Natural killer cell treated with Interleukin-12 subunit alpha and Interleukin-12 subunit beta and Interleukin-15 and Interleukin-18, amount 100 ng/mL, for 72 hours (primary cell): ENCODE results near the gene ATG4D. TPM values are rescaled to one million over a fixed set of nuclear protein-coding genes. Genes with fewer than 3 reads are reported as not detected.

Source experiments
- ATAC-seq, 2 donors: fragments of 150-1000 bp; cut with Tn5 transposase in 1 of 2; sonication (Bioruptor Pico), chemical (Tn5 transposase) in 1 of 2; 2 replicates each; pipeline ENCODE4 v1.10.0; 2021
- DNase-seq: peaks from one replicate; pipeline ENCODE4 v3.0.0; 2022; ENCODE audit warnings: low spot score
- H3K27ac Mint-ChIP-seq, 2 donors: 1 replicate in 1 of 2; 2 replicates in 1 of 2; pipeline ENCODE4 v1.8.0; 2022; ENCODE audit warnings: mixed read lengths in 2 of 2, mild to moderate bottlenecking in 1 of 2, moderate library complexity in 1 of 2
- H3K27me3 Mint-ChIP-seq, 2 donors: 1 replicate in 1 of 2; 2 replicates in 1 of 2; pipeline ENCODE4 v1.8.0; 2022; ENCODE audit warnings: mixed read lengths in 2 of 2
- H3K36me3 Mint-ChIP-seq: one replicate; pipeline ENCODE4 v1.8.0; 2022; ENCODE audit warnings: mixed read lengths
- H3K4me1 Mint-ChIP-seq, 2 donors: 1 replicate in 1 of 2; 2 replicates in 1 of 2; pipeline ENCODE4 v1.8.0; 2022; ENCODE audit warnings: low read depth in 2 of 2, mixed read lengths in 2 of 2, mild to moderate bottlenecking in 1 of 2
- H3K4me3 Mint-ChIP-seq: one replicate; pipeline ENCODE4 v1.8.0; 2022; ENCODE audit warnings: mixed read lengths
- H3K9me3 Mint-ChIP-seq: 2 replicates; pipeline ENCODE4 v1.8.0; 2022; ENCODE audit warnings: mixed read lengths
- total RNA-seq, 2 donors: library from RNA; stranded (reverse); gene quantifications; one replicate each; pipeline ENCODE4 v1.2.3, GENCODE V29; 2022

ATG4D gene
- 10 to 100 TPM; 67.4 to 71.0 TPM for total RNA-seq

DNA sequence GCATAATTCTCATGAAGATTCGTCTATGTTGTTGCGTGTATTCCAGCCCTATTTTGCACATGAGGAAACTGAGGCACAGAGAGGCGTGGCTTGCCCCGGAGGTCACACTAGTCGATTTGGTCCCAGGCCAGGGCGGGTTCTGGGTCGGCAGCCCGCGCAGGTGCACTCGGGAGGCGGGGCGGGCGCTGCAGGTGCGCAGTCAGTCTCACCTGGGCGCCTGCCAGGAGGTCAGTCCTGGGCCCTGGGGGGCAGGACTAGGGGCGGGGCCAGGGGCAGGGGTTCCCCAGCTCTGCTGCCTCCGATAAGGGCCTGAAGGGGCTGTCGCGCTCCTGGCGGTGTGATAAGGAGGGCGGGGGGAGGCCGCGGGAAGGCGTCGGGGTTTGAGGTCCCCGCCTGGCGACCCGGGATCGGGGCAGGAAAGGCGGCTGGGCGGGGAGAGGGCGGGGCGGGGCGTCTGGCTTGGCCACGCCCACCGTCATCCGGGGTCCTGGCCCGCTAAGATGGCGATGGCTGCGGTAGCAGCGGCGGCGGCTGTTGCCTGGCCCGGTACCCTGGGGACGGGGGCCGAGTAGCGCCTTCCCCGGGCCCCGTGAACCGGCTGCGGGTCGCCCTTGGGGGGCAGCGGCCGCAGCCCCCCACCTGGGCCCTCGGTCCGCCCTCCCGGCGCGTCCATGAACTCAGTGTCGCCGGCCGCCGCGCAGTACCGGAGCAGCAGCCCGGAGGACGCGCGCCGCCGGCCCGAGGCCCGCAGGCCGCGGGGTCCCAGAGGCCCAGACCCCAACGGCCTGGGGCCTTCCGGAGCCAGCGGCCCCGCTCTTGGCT lies at the start of gene ATG4D:
ATG4D (plus strand) TSS at position 485 of the 822 bp plus-strand sequence; CDS start at position 672, 187 bp downstream.
- H3K36me3 Mint-ChIP-seq, result no peaks in the 10 kb centered on the region
- peaks cover 10 to 15% of the 10 kb centered on the region in 2 donors for H3K4me1 Mint-ChIP-seq
- H3K4me3 Mint-ChIP-seq, result peak within 1 kb of the TSS; percentile 94
- H3K27ac Mint-ChIP-seq, result peak within 1 kb of the TSS; percentile 79 to 87
- no peaks in the 10 kb centered on the region for H3K9me3 Mint-ChIP-seq
- peak; percentile 89 to 92 for ATAC-seq
- DNase-seq, result peak; percentile 80
- H3K27me3 Mint-ChIP-seq, result no peaks in the 10 kb centered on the region

DNA sequence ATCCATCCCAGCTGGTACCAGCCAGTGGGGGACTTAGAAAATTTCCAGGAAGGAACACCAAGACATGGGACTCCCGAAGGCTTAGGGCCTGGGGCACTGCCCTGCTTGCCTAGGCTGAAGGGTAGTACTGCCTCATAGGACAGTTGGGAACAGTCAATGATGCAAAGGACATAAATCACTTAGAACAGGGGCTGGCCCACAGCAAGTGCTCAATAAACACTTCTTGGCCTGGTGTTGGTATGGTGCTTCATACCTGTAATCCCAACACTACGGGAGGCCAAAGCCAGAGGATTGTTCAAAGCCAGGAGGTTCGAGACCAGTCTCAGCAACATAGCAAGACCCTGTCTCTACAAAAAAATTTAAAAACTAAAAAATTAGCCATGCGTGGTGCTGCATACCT lies 46.3 kb upstream of the ATG4D start:
- DNase-seq, result no peak
- Mint-ChIP-seq H3K27ac (peak overlapping the region in 1 of 2 donors; percentile 86), H3K36me3 (peaks cover 4% of the 10 kb centered on the region), H3K4me3 (no peak overlapping the region), H3K27me3 (no peaks in the 10 kb centered on the region), H3K4me1 (peaks cover 24 to 32% of the 10 kb centered on the region in 2 donors), H3K9me3 (no peaks in the 10 kb centered on the region)
- no peak for ATAC-seq

GRCh38 chr19:10499550-10500246 lies 44.0 kb upstream of the ATG4D start:
- ATAC-seq, result no peak
- H3K9me3 Mint-ChIP-seq, result no peaks in the 10 kb centered on the region
- peak overlapping the region; percentile 82 for H3K4me3 Mint-ChIP-seq
- peaks cover 29 to 32% of the 10 kb centered on the region in 2 donors for H3K4me1 Mint-ChIP-seq
- H3K36me3 Mint-ChIP-seq, result peaks cover 4% of the 10 kb centered on the region
- no peak for DNase-seq
- peak overlapping the region; percentile 83 to 95 for H3K27ac Mint-ChIP-seq
- H3K27me3 Mint-ChIP-seq, result no peaks in the 10 kb centered on the region

DNA sequence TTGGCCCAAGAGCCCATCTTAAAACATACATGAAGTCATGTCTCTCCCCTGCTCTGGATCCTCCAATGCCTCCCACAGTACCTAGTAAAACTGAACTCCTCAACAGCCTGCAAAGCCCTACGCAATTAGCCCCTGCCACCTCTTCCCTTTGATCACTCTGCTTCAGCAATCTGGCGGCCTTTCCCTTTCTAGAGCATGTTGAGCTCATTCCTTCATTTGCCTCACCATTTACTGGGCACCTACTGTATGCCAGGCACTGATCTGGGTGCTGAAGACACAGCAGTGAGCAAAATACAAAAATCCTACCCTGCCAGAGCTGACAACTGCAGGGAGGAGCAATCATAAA lies 43.5 kb upstream of the ATG4D start:
- DNase-seq, result no peak
- no peak for ATAC-seq
- no peaks in the 10 kb centered on the region for H3K27me3 Mint-ChIP-seq
- H3K27ac Mint-ChIP-seq, result peak overlapping the region; percentile 19 to 91
- peaks cover 4% of the 10 kb centered on the region for H3K36me3 Mint-ChIP-seq
- H3K9me3 Mint-ChIP-seq, result no peaks in the 10 kb centered on the region
- peak overlapping the region; percentile 82 for H3K4me3 Mint-ChIP-seq
- H3K4me1 Mint-ChIP-seq, result peaks cover 30 to 32% of the 10 kb centered on the region in 2 donors

DNA sequence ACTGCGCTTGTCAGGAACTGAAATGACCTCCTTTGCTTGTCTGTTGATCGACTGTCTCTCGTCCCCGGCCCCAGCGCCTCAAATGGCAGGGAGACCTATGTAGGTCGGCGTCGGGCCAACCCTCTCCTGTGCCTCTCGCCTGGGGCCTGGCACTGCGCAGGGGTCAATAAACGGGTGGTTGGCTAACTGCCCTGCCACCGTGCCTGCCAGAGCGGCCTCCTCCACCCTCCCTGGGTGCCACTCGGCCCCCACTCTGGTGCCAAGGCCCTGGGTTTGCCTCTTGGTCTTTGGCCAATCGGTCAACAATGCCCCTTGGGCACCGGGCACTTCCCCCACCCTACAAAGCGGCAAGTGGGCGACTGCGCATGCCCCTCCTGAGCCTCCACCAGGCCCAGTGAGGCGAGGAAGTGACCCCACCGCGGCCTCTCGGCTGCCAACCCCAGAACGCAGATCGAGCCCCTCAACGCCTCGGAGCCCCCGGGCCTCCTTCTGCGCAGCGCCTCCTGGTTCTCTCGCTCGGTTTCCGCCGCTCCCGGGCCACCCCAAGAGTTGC lies 41.7 kb upstream of the ATG4D start:
- no peaks in the 10 kb centered on the region for H3K27me3 Mint-ChIP-seq
- peak; percentile 55 to 61 for ATAC-seq
- peak; percentile 79 for DNase-seq
- H3K36me3 Mint-ChIP-seq, result peaks cover 4% of the 10 kb centered on the region
- H3K9me3 Mint-ChIP-seq, result no peaks in the 10 kb centered on the region
- peaks cover 36 to 38% of the 10 kb centered on the region in 2 donors for H3K4me1 Mint-ChIP-seq
- H3K27ac Mint-ChIP-seq, result peak overlapping the region; percentile 85 to 94
- peak overlapping the region; percentile 94 for H3K4me3 Mint-ChIP-seq

- peak overlapping the region; percentile 85 to 94 for H3K27ac Mint-ChIP-seq
- H3K4me1 Mint-ChIP-seq, result peaks cover 35 to 36% of the 10 kb centered on the region in 2 donors
- peak; percentile 98 for DNase-seq
- peak overlapping the region; percentile 94 for H3K4me3 Mint-ChIP-seq
- H3K27me3 Mint-ChIP-seq, result no peaks in the 10 kb centered on the region
- H3K9me3 Mint-ChIP-seq, result no peaks in the 10 kb centered on the region
- peak; percentile 96 to 97 for ATAC-seq
- peaks cover 4% of the 10 kb centered on the region for H3K36me3 Mint-ChIP-seq
These were observed 41.1 kb upstream of the ATG4D start for GRCh38 chr19:10502524-10503001.

DNA sequence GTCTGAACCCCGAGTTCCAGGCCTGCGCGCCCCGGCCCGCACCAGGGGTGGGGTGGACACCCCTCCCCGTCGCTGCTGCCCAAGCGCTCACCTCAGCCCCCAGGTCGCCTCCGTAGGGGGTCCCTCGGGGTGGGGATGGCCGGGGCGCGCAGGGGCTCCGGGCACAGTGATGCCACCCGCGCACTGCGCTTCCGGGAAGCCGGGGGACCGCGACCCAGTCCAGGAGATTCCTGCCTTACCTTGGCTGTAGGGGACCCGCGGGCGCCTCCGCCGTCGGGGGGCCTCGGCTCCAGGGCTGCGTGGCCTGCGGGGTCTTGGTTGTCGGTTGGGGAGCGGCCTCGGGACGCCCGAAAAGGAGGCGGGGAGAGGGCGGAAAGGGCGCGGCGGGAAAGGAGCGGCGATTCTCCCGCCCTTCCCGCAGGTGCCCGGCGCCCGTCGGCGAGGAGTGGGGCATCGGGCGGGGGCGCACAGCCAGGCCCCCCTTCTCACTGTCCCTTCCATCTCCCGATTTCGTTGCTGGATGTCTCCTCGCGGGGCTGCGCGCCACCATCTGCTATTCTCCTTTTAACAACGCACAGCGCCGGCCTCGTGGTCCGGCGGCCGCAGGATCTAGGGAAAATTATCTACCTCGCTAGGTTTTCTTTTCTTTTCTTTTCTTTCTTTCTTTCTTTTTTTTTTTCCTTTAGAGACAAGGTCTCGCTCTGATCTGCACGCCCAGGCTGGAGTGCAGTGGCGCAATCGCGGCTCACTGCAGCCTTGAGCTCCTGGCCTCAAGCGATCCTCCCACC lies 40.5 kb upstream of the ATG4D start, which contains the start of gene KEAP1:
KEAP1 (minus strand) TSS at position 355 of the 788 bp plus-strand sequence. CDS start 3,323 bp downstream, outside the sequence.
- no peaks in the 10 kb centered on the region for H3K27me3 Mint-ChIP-seq
- peaks cover 4% of the 10 kb centered on the region for H3K36me3 Mint-ChIP-seq
- DNase-seq, result no peak
- H3K9me3 Mint-ChIP-seq, result no peaks in the 10 kb centered on the region
- H3K27ac Mint-ChIP-seq, result peak within 1 kb of the TSS; percentile 94
- peak in 1 of 2 donors; percentile 41 for ATAC-seq
- peaks cover 34% of the 10 kb centered on the region in 2 donors for H3K4me1 Mint-ChIP-seq
- peak within 1 kb of the TSS; percentile 94 for H3K4me3 Mint-ChIP-seq

GRCh38 chr19:10505583-10506229 lies 38.0 kb upstream of the ATG4D start:
- DNase-seq (peak; percentile 78), ATAC-seq (peak in 1 of 2 donors; percentile 43)
- Mint-ChIP-seq H3K36me3 (no peaks in the 10 kb centered on the region), H3K9me3 (no peaks in the 10 kb centered on the region), H3K27ac (peak overlapping the region in 1 of 2 donors; percentile 75), H3K27me3 (no peaks in the 10 kb centered on the region), H3K4me1 (peaks cover 28 to 30% of the 10 kb centered on the region in 2 donors), H3K4me3 (peak overlapping the region; percentile 7)

- H3K27ac Mint-ChIP-seq, result peak overlapping the region in 1 of 2 donors; percentile 84
- no peak for DNase-seq
- peaks cover 1% of the 10 kb centered on the region for H3K36me3 Mint-ChIP-seq
- H3K27me3 Mint-ChIP-seq, result no peaks in the 10 kb centered on the region
- H3K4me3 Mint-ChIP-seq, result no peak overlapping the region
- no peak for ATAC-seq
- H3K4me1 Mint-ChIP-seq, result peaks cover 24 to 25% of the 10 kb centered on the region in 2 donors
- H3K9me3 Mint-ChIP-seq, result no peaks in the 10 kb centered on the region
These were observed 35.7 kb upstream of the ATG4D start for GRCh38 chr19:10508036-10508435.

- H3K4me3 Mint-ChIP-seq, result peak overlapping the region; percentile 41
- H3K36me3 Mint-ChIP-seq, result peaks cover 8% of the 10 kb centered on the region
- ATAC-seq (peak; percentile 73 to 75), DNase-seq (no peak)
- H3K27me3 Mint-ChIP-seq, result no peaks in the 10 kb centered on the region
- peak overlapping the region; percentile 66 to 84 for H3K27ac Mint-ChIP-seq
- H3K4me1 Mint-ChIP-seq, result peaks cover 26 to 28% of the 10 kb centered on the region in 2 donors
- H3K9me3 Mint-ChIP-seq, result no peaks in the 10 kb centered on the region
These were observed 35.0 kb upstream of the ATG4D start for GRCh38 chr19:10508707-10509106.

DNA sequence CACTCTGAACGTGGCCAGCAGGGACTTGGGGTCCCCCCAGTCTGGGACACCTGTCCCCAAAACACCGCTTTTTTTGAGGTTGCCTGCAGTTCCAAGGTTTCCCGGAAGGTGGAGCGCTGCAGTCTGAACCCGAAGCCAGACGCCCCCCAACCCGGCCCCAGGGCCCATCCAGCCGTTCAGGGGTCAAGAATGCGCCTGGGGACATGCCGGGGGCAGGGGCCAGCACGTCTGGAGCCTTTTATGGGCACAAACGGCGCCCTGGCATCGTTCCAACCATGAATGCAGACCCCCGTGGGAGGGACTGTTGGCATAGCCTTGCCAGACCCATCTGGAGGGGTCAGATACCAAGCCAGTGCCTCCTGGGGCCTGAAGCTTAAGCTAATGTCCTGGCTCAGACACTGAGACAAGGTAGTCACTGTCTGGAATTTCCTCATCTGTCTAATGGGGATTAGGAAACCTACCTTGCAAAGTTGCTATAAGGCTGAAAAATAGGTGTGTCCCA lies 33.4 kb upstream of the ATG4D start:
- peaks cover 32 to 37% of the 10 kb centered on the region in 2 donors for H3K4me1 Mint-ChIP-seq
- H3K36me3 Mint-ChIP-seq, result peaks cover 8% of the 10 kb centered on the region
- H3K9me3 Mint-ChIP-seq, result no peaks in the 10 kb centered on the region
- H3K27ac Mint-ChIP-seq, result peak overlapping the region in 1 of 2 donors; percentile 84
- H3K27me3 Mint-ChIP-seq, result no peaks in the 10 kb centered on the region
- DNase-seq (peak; percentile 73), ATAC-seq (no peak)
- H3K4me3 Mint-ChIP-seq, result no peak overlapping the region

DNA sequence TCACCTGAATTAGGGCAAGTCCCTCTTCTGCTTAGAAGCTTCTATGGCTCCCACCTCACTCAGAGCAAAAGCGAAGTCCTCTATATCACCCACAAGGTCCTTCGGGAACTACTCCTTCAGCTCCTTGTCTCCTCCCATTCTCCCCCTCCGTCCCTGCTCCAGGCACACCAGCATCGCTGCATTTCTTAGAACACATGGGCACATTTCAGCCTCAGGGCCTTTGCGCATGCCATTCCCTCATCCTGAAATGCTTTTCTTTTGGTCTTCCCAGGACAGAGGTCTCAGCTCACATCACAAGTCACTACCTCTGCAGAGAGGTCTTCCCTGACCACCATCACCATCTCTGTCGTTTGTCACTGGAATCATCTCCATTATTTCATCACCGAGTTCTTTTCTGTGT lies 30.5 kb upstream of the ATG4D start:
- Mint-ChIP-seq H3K27me3 (no peaks in the 10 kb centered on the region), H3K36me3 (peaks cover 8% of the 10 kb centered on the region), H3K4me3 (peak overlapping the region; percentile 87), H3K4me1 (peaks cover 43 to 46% of the 10 kb centered on the region in 2 donors), H3K27ac (peak overlapping the region; percentile 70 to 73), H3K9me3 (no peaks in the 10 kb centered on the region)
- no peak for DNase-seq
- ATAC-seq, result no peak
